Amniotic epithelial cell (primary cell): ENCODE measurements around the gene PPP1R16B.
"Not testable (repeated sequence)": the region's sequence is repeated elsewhere in the genome, so short reads cannot be mapped to it uniquely, and the experiment has no call there.

Experiments used
- DNase-seq: peaks from one replicate; pipeline ENCODE4 v3.0.0-alpha.2; 2010; ENCODE audit warnings: low read depth

Gene PPP1R16B

GRCh38 chr20:38935285-38935684 lies 129.8 kb downstream of the PPP1R16B start:
- peak; percentile 44 for DNase-seq

GRCh38 chr20:38935967-38936407 lies 130.5 kb downstream of the PPP1R16B start:
- DNase-seq: peak; percentile 68

- DNase-seq: no peak
These were observed 131.5 kb downstream of the PPP1R16B start for GRCh38 chr20:38937000-38937399.

- no peak for DNase-seq
These were observed 132.5 kb downstream of the PPP1R16B start for GRCh38 chr20:38937978-38938473.

- no peak for DNase-seq
These were observed 134.2 kb downstream of the PPP1R16B start for GRCh38 chr20:38939686-38940085.

- no peak for DNase-seq
These were observed 135.1 kb downstream of the PPP1R16B start for GRCh38 chr20:38940644-38941043.

GRCh38 chr20:38941726-38942389 lies 136.4 kb downstream of the PPP1R16B start:
- DNase-seq: no peak

GRCh38 chr20:38945012-38945411 lies 139.5 kb downstream of the PPP1R16B start:
- DNase-seq: no peak

- DNase-seq: no peak
These were observed 141.3 kb downstream of the PPP1R16B start for GRCh38 chr20:38946836-38947235.

GRCh38 chr20:38947931-38948362 lies 142.4 kb downstream of the PPP1R16B start:
- DNase-seq: no peak

- no peak for DNase-seq
These were observed 144.8 kb downstream of the PPP1R16B start for GRCh38 chr20:38950254-38950653.

- DNase-seq: no peak
These were observed 146.1 kb downstream of the PPP1R16B start for GRCh38 chr20:38951611-38952010.

- DNase-seq: no peak
These were observed 146.7 kb downstream of the PPP1R16B start for GRCh38 chr20:38952153-38952552.

GRCh38 chr20:38953630-38954340 lies 148.3 kb downstream of the PPP1R16B start:
- DNase-seq: no peak

- DNase-seq: no peak
These were observed 151.9 kb downstream of the PPP1R16B start for GRCh38 chr20:38957235-38957876.

GRCh38 chr20:38957915-38958485 lies 152.5 kb downstream of the PPP1R16B start:
- no peak for DNase-seq

GRCh38 chr20:38960187-38960687 lies 154.7 kb downstream of the PPP1R16B start:
- not testable (repeated sequence) for DNase-seq

GRCh38 chr20:38961530-38962043 lies 156.1 kb downstream of the PPP1R16B start:
- DNase-seq: no peak

- peak; percentile 92 for DNase-seq
These were observed 156.8 kb downstream of the PPP1R16B start, which contains the start of gene DHX35 for GRCh38 chr20:38962044-38962927. DHX35 (plus strand) TSS chr20:38962344; CDS start chr20:38962368, 24 bp downstream.

- no peak for DNase-seq
These were observed 157.5 kb downstream of the PPP1R16B start for GRCh38 chr20:38962928-38963401.

GRCh38 chr20:38963745-38964144 lies 158.2 kb downstream of the PPP1R16B start:
- DNase-seq: no peak
